Measurements from ENCODE around the gene S100A11. TPM values are rescaled to one million over a fixed set of nuclear protein-coding genes. Genes with fewer than 3 reads are reported as not detected.

The S100A11 gene
- total RNA-seq, 1 experiment from 2014 or later = 302 TPM

DNA sequence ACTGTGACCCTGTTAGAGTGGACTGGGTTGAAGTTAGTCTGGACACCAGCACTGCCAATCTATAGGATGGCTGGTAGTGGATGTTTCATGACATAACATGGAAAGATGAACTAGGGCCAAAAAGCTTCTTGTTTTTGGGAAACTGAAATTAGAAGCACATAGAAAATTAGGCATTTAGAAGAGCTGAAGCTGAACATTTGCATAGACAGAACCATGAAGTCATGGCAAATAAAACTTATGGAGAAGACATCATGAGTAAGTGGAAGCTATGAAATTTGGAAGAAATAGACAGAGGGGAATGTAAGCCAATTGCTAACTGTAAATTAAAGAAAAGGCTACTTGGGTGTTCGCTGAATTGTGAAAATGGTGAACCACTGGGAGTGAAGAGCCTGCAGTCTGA is 2.7 kb upstream of the S100A11 start:
- H3K79me2 ChIP-seq (ENCODE audit: insufficient read depth, low read length) = no peaks in the 10 kb centered on the region
- no peaks in the 10 kb centered on the region for H3K9me3 Mint-ChIP-seq
- H2BK15ac ChIP-seq (ENCODE audit: low read depth, low read length) = no peak overlapping the region
- H4K8ac ChIP-seq (replicated peaks; ENCODE audit: insufficient read length, low read depth, low read length) = no peak overlapping the region
- H3K4me1 ChIP-seq (ENCODE audit: insufficient read depth, low read length) = peaks cover 7% of the 10 kb centered on the region; the same call in 1 of the 2 replicates
- peaks cover 28 to 45% of the 10 kb centered on the region in 2 experiments for H3K4me1 Mint-ChIP-seq
- H3K23ac ChIP-seq (ENCODE audit: insufficient read length, low read depth, low read length) = no peak overlapping the region
- no peak overlapping the region for H2AFZ ChIP-seq (ENCODE audit: low read length)
- H3K79me1 ChIP-seq (ENCODE audit: insufficient read depth, low read depth, low read length, poor library complexity, severe bottlenecking) = no peaks in the 10 kb centered on the region
- no peaks in the 10 kb centered on the region; the same call in none of the 2 replicates for H3K27me3 Mint-ChIP-seq (ENCODE audit: low read depth)
- H3K4ac ChIP-seq (ENCODE audit: low read depth, low read length) = no peak overlapping the region
- no peak overlapping the region for H2BK120ac ChIP-seq (ENCODE audit: low read depth, low read length, poor library complexity, severe bottlenecking)
- TF ChIP-seq, protein P1, sequence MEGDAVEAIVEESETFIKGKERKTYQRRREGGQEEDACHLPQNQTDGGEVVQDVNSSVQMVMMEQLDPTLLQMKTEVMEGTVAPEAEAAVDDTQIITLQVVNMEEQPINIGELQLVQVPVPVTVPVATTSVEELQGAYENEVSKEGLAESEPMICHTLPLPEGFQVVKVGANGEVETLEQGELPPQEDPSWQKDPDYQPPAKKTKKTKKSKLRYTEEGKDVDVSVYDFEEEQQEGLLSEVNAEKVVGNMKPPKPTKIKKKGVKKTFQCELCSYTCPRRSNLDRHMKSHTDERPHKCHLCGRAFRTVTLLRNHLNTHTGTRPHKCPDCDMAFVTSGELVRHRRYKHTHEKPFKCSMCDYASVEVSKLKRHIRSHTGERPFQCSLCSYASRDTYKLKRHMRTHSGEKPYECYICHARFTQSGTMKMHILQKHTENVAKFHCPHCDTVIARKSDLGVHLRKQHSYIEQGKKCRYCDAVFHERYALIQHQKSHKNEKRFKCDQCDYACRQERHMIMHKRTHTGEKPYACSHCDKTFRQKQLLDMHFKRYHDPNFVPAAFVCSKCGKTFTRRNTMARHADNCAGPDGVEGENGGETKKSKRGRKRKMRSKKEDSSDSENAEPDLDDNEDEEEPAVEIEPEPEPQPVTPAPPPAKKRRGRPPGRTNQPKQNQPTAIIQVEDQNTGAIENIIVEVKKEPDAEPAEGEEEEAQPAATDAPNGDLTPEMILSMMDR (conservative IDR thresholded peaks at IDR 0.05) = no peak
- H2BK20ac ChIP-seq (ENCODE audit: low read depth, low read length, poor library complexity, severe bottlenecking) = no peak overlapping the region
- no peak overlapping the region for H3T11ph ChIP-seq (ENCODE audit: low read length)
- peaks cover 14% of the 10 kb centered on the region for H3K23me2 ChIP-seq (ENCODE audit: insufficient read length, low read depth, low read length, poor library complexity, severe bottlenecking)
- no peaks in the 10 kb centered on the region for H4K20me1 ChIP-seq (ENCODE audit: control insufficient read depth, insufficient read depth, insufficient read length)
- H3K56ac ChIP-seq (ENCODE audit: insufficient read length, low read depth, low read length) = no peak overlapping the region
- no peak overlapping the region for H3K4me3 Mint-ChIP-seq
- H3K9me3 ChIP-seq (ENCODE audit: control insufficient read depth, low read depth, low read length) = no peaks in the 10 kb centered on the region
- no peak for DNase-seq
- H2BK5ac ChIP-seq (ENCODE audit: insufficient read length, low read length) = no peak overlapping the region
- H4K91ac ChIP-seq (ENCODE audit: insufficient read length, low read depth, low read length) = no peak overlapping the region
- H3K4me2 ChIP-seq (ENCODE audit: insufficient read depth, insufficient read length, low read length) = no peak overlapping the region
- no peak overlapping the region for H3K14ac ChIP-seq (ENCODE audit: insufficient read depth, low read length)
- H3K27me3 ChIP-seq (ENCODE audit: insufficient read depth, low read length) = no peaks in the 10 kb centered on the region
- WGBS (ENCODE audit: extremely low coverage, insufficient read length, low lambda C conversion rate) = no CpG with 5 or more reads among the region's 1 CpG
- H3K18ac ChIP-seq (ENCODE audit: insufficient read length, low read depth, low read length) = no peak overlapping the region
- no peak overlapping the region for H3K27ac Mint-ChIP-seq
- H4K5ac ChIP-seq (ENCODE audit: insufficient read length, low read depth, low read length) = no peak overlapping the region
- H3K9ac ChIP-seq (ENCODE audit: extremely low read depth, insufficient read length, low read length) = no peak overlapping the region
- H3K27ac ChIP-seq (ENCODE audit: insufficient read length, low read depth, low read length) = no peak overlapping the region
- no peak overlapping the region for H2BK12ac ChIP-seq (ENCODE audit: insufficient read length, low read depth, low read length)
- no peaks in the 10 kb centered on the region for H3K36me3 Mint-ChIP-seq (ENCODE audit: insufficient read depth in 1 of 3, low read depth in 3 of 3)
- no peak overlapping the region for H2AK5ac ChIP-seq (ENCODE audit: insufficient read length, low read length)
